Nephron (organoid): ENCODE results near the gene MFAP2.
A peak's percentile ranks its signal among the peaks of the same experiment; 100 is the strongest.

ENCODE experiments used
- H3K27ac Mint-ChIP-seq, 3 experiments: 2 replicates each; pipeline ENCODE4 v1.8.0; 2020; ENCODE audit warnings: mixed read lengths in 3 of 3, mild to moderate bottlenecking in 2 of 3, moderate library complexity in 1 of 3
- H3K27me3 Mint-ChIP-seq: 2 replicates; pipeline ENCODE4 v1.8.0; 2021; ENCODE audit warnings: low read depth, mild to moderate bottlenecking, moderate library complexity, mixed read lengths
- H3K36me3 Mint-ChIP-seq: 2 replicates; pipeline ENCODE4 v1.8.0; 2020; ENCODE audit warnings: low read depth, mixed read lengths
- H3K4me1 Mint-ChIP-seq: 2 replicates; pipeline ENCODE4 v1.8.0; 2020; ENCODE audit warnings: mixed read lengths
- H3K4me3 Mint-ChIP-seq, 3 experiments: 2 replicates each; pipeline ENCODE4 v1.8.0; 2020; ENCODE audit warnings: mild to moderate bottlenecking in 3 of 3, mixed read lengths in 3 of 3, moderate library complexity in 2 of 3
- H3K9me3 Mint-ChIP-seq: 2 replicates; pipeline ENCODE4 v1.8.0; 2020; ENCODE audit warnings: mixed read lengths
- CTCF ChIP-seq, 3 experiments: fragments of 200-600 bp; sonication (generic); IDR thresholded peaks; one replicate each; pipeline ENCODE4 v1.5.0; 2021; ENCODE audit warnings: antibody characterized with exemption in 3 of 3; ENCODE audit not compliant: unreplicated experiment in 3 of 3

The MFAP2 gene

GRCh38 chr1:16978567-16979474, 1.6 kb downstream of the MFAP2 start:
- Mint-ChIP-seq H3K9me3 (no peaks in the 10 kb centered on the region), H3K4me3 (peak overlapping the region; percentile 88 to 93 (median 93)), H3K27me3 (peaks cover 13% of the 10 kb centered on the region), H3K36me3 (peaks cover 16% of the 10 kb centered on the region), H3K27ac (peak overlapping the region; percentile 82 to 92 (median 85)), H3K4me1 (peaks cover 40% of the 10 kb centered on the region)
- TF ChIP-seq CTCF (IDR thresholded peaks at IDR 0.05; ENCODE audit: unreplicated experiment in 3 of 3), result no peak

GRCh38 chr1:16978139-16978538, 2.3 kb downstream of the MFAP2 start:
- TF ChIP-seq CTCF (IDR thresholded peaks at IDR 0.05; ENCODE audit: unreplicated experiment in 3 of 3), result no peak
- H3K27ac Mint-ChIP-seq, result peak overlapping the region in 2 of 3 experiments; percentile 32 to 82
- H3K9me3 Mint-ChIP-seq, result no peaks in the 10 kb centered on the region
- peaks cover 13% of the 10 kb centered on the region for H3K27me3 Mint-ChIP-seq
- peak overlapping the region; percentile 88 to 93 (median 93) for H3K4me3 Mint-ChIP-seq
- H3K4me1 Mint-ChIP-seq, result peaks cover 35% of the 10 kb centered on the region
- H3K36me3 Mint-ChIP-seq, result peaks cover 19% of the 10 kb centered on the region

GRCh38 chr1:16977377-16977776, 3.0 kb downstream of the MFAP2 start:
- Mint-ChIP-seq H3K27ac (peak overlapping the region; percentile 8 to 58 (median 32)), H3K4me3 (peak overlapping the region; percentile 2 to 93 (median 88)), H3K36me3 (peaks cover 25% of the 10 kb centered on the region), H3K4me1 (peaks cover 37% of the 10 kb centered on the region), H3K27me3 (peaks cover 8% of the 10 kb centered on the region), H3K9me3 (no peaks in the 10 kb centered on the region)
- TF ChIP-seq CTCF (IDR thresholded peaks at IDR 0.05; ENCODE audit: unreplicated experiment in 3 of 3), result no peak

GRCh38 chr1:16976966-16977365, 3.5 kb downstream of the MFAP2 start:
- Mint-ChIP-seq H3K4me3 (peak overlapping the region in 2 of 3 experiments; percentile 28 to 53), H3K27me3 (peaks cover 8% of the 10 kb centered on the region), H3K9me3 (no peaks in the 10 kb centered on the region), H3K36me3 (peaks cover 25% of the 10 kb centered on the region), H3K4me1 (peaks cover 41% of the 10 kb centered on the region), H3K27ac (peak overlapping the region in 2 of 3 experiments; percentile 32 to 58)
- TF ChIP-seq CTCF (IDR thresholded peaks at IDR 0.05; ENCODE audit: unreplicated experiment in 3 of 3), result no peak

GRCh38 chr1:16975838-16976237, 4.6 kb downstream of the MFAP2 start:
- TF ChIP-seq CTCF (IDR thresholded peaks at IDR 0.05; ENCODE audit: unreplicated experiment in 3 of 3), result no peak
- H3K36me3 Mint-ChIP-seq, result peaks cover 25% of the 10 kb centered on the region
- no peaks in the 10 kb centered on the region for H3K9me3 Mint-ChIP-seq
- peak overlapping the region; percentile 10 to 76 (median 27) for H3K4me3 Mint-ChIP-seq
- peaks cover 39% of the 10 kb centered on the region for H3K4me1 Mint-ChIP-seq
- H3K27ac Mint-ChIP-seq, result peak overlapping the region; percentile 36 to 80 (median 68)
- H3K27me3 Mint-ChIP-seq, result peaks cover 2% of the 10 kb centered on the region
